SIG-M5 treated with dmso at 0.1 percent for 504 hours (cell line): ENCODE data around the gene PARD3.
"Not testable (repeated sequence)": the region's sequence is repeated elsewhere in the genome, so short reads cannot be mapped to it uniquely, and the experiment has no call there.

Source experiments
- DNase-seq: peaks from one replicate; lab custom pipeline; 2025; ENCODE audit not compliant: unreplicated experiment; lab: John Stamatoyannopoulos, UW

Gene PARD3

DNA sequence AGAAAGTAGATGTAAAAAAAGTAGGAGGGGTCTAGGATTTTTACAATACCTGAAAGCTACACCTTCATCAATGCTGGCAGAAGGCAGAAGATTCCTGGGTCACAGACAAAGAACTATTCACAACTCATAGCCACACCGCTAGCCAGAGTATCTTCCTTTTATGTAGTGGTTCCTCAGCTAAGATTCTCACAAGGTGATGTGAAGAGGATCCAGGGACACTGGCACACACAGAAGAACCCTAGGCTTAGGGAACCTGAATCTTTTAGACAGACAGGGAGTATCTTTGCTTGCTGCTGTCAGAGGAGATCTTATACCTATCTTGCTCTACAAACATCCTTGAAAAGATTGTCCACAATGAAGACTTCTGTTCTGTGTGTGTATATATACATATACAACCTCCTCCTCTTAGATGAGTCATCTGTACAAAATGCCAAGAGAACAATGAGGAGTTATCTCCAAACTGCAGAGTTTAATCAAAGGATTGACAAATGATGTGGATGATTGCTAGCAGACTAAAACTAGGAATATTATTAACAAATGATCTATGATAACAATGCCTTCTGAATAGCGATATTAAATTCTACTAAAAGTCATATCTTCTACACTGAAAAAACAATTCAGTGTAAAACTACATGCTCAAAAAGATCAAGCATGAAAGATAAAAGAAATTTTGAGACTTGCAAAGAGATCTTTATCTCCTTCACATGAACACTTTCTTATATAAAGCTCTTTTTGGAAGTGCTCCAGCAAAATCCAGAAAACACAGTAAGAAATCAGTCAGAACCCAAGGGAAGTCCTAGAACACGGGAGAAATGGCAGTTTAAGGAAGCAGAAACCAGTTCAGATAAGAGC is 409.3 kb downstream of the PARD3 start:
- DNase-seq = no peak

DNA sequence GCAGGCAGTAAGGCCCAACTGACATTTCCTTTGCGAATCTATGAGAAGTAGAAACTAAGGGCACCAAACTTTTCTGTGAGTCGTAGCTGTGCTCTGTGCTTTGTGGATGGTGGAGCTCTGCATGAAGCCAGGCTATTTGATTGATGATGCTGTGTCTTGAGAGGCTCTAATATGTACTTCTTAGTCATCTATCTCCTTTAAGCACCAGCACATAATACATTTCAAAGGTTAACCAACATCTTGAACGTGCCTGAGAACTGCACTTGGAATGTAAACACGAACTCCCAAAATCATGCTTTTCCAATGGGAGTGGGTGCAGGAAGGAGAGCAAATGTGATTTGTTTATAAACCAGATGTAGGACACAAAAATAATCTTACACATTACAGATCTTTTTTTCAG is 411.6 kb downstream of the PARD3 start:
- no peak for DNase-seq

GRCh38 chr10:34400075-34400474 is 415.0 kb downstream of the PARD3 start:
- DNase-seq = no peak

DNA sequence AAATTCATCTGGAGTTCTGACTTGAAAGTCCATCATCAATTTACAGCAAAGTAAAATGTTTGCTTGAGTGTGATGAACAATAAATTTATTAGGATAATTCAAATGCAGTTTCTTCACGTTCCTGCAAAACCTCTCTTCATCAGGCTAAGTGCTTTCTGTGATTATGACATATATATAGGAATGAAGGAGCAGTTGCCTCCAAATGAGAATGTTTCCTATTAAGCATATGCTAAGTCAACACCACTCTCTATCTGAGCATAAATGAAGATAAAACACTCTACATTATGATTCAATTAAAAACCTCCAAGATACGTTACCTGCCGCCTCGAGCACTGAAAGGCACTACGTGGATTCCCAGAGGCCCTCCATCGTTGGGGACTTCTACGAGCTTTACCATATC is 416.1 kb downstream of the PARD3 start:
- no peak for DNase-seq

DNA sequence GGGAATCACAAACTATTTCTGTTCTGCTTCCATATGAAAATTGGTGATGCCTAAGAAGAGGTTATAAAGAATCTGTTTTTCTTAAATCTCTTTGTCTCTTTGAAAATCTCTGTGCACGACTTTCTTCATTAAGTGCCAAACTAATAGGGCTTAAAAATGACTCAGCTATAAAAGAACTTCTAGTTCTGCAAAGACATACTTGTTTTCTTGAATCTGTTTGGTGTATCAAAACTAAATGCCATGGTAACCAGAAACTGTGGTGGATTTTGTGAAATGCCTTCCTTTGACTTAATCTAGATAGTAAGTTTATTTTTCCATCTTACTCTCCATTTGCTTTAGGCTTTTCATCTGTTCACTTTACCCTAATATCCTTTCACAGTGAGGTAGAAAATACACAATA is 417.8 kb downstream of the PARD3 start:
- DNase-seq = no peak

- DNase-seq = peak; percentile 76
Observed at GRCh38 chr10:34396663-34397062, 418.4 kb downstream of the PARD3 start.

- no peak for DNase-seq
Observed at GRCh38 chr10:34392641-34393170, 422.4 kb downstream of the PARD3 start.

DNA sequence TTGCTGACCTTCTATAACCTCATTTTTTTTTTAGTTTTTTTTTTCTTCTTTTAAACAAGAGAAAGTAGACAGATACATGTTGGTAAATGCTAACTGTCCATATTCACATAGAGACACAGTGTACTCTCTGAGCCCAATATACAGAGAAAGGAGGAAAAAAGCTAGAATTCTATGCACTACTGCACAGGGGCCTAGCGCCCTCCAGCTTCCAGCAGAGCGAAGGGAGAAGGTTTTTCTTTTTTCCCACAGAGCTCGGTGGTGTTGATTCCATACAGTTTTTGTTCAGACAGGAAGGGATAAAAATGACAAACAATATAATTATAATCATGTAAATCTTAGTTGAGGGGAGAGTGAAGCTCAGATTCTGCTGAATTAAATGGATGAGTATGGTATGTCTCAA is 423.9 kb downstream of the PARD3 start:
- not testable (repeated sequence) for DNase-seq

DNA sequence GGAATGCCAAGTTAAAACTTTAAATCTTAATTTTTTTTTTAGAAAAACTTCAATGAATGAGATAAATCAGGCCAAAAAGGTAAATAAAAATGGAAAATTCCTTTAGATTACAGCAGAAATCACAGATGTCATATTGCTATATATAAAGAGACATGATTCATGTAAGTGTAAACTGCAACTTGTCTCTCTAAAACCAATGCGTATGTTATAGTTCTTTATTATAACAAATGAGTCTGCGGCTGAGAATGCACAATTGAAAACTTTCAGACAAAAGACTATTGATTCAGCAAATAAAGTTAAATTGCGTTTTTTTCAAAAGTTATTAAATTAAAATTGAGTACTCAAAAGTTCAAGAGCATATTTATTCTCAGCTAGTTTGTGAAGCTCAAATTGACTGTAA is 425.3 kb downstream of the PARD3 start:
- DNase-seq = no peak

GRCh38 chr10:34386921-34387320 is 428.2 kb downstream of the PARD3 start:
- DNase-seq = no peak

DNA sequence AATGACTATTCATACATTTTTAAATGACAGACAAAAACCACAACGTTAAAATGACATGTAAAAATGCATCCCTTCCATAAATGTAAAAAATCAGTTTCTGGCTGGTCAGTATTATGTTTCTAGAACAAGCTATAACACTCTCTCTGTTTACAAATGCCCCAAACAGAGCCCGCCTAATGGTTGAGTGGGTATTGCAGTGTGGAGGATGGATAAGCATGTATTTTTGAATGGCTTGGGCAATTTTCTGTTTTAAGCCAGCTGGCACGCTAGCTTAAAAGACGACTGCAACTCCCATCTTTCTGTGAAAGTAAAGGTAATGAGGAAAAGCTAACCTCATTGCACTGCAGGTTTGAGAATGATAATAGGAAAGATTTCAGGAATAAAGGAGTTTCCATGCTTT is 430.7 kb downstream of the PARD3 start:
- no peak for DNase-seq

GRCh38 chr10:34382626-34383025 is 432.5 kb downstream of the PARD3 start:
- no peak for DNase-seq

- DNase-seq = no peak
Observed at GRCh38 chr10:34380856-34381255, 434.2 kb downstream of the PARD3 start.

DNA sequence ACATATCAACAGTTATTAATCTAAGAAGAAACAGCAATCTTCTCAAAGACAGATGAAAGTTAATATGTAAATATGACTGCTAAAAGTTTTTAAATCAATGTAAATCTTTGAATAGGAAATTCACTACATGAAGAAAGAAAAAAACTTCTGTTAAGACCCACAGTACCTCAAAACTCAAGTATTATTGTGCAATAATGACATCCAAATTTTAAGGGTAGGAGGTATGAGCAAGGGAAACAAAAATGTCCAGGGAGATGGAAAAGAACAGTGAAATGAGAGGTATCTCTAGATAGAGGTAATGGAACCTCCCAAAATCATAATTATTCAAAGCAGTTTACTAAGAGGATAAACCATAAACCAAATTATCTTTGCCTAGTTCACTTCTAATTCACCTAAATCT is 436.8 kb downstream of the PARD3 start:
- no peak for DNase-seq

DNA sequence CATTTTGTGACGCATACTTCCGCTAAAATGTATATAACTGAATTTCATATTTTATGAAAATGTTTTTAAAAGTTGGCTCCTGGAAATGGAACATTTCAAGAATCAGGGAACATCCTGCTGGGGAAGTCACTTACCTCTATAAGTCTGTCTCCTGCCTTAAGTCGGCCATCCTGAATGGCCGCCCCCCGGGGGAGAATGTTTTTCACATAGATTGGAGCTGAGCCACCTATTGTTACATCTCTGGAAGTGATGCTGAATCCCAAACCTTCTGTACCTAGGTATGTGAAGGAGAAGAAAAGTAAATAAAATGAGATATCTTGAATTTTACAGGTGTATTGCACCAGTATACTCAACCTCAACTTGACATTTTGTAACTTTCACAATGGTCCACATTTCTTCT is 437.3 kb downstream of the PARD3 start:
- DNase-seq = no peak

GRCh38 chr10:34374356-34375045 is 440.6 kb downstream of the PARD3 start:
- peak; percentile 66 for DNase-seq

GRCh38 chr10:34373211-34373610 is 441.9 kb downstream of the PARD3 start:
- no peak for DNase-seq

DNA sequence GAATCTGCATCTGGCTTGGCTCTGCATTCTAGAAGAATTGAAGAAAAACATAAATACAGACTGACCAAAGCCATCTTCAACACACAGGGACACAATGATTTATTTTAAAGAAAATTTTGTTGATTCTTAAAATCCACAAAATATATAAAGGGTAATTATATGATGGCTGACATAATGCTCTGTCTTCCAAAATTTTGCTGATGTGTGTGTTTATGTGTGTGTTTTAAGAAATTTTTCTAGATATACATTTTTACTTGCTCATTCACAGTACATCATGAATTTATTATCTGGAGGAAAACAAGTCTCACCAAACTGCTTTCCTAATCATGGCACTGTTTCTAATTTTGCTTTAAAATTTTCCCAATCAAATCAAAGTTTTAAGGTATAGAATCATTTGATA is 442.6 kb downstream of the PARD3 start:
- DNase-seq = no peak

GRCh38 chr10:34370126-34370525 is 445.0 kb downstream of the PARD3 start:
- DNase-seq = no peak

DNA sequence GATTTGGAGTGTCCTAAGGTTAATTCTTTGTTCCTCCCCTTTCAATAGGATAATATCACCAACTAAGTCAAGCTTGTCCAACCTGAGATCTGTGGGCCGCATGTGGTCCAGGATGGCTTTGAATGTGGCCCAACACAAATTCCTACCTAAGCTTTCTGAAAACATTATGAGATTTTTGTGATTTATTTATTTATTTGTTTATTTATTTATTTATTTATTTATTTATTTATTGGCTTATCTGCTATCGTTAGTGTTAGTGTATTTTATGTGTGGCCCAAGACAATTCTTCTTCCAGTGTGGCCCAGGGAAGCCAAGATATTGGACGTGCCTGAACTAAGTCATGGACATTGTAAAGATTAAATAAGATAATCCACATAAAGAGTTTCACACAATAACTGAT is 446.0 kb downstream of the PARD3 start:
- DNase-seq = no peak

- no peak for DNase-seq
Observed at GRCh38 chr10:34364253-34365037, 450.7 kb downstream of the PARD3 start.
